ENCODE measurements around the gene ADGRG1.

ADGRG1 gene

DNA sequence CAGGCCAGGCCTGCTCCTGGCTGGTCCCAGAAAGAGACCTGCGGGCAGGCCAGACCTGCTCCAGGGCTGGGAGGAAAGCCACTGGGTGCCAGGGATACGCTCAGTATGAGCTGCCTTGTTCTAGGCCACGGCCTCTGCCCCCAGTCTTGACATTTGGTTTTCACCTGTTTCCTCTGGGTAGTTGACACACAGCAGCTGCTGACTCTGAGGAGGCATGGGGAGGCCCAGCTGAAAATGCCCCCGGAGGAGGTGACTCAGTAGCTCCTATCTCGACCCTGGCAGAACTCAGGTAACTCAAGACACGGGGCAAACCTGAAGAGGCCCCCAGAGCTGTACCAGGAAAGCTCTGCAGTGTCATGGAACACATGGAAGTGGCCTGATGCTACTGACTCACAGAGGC is 13.9 kb upstream of the ADGRG1 start (continued):
- TF ChIP-seq ZNF148 (tag by site-specific recombination; IDR thresholded peaks at IDR 0.05; ENCODE audit: borderline replicate concordance) (no peak), MZF1 (tag by site-specific recombination; IDR thresholded peaks at IDR 0.05; ENCODE audit: borderline replicate concordance) (no peak), ZFP41 (tag by site-specific recombination; IDR thresholded peaks at IDR 0.05; ENCODE audit: borderline replicate concordance) (no peak)

GRCh38 chr16:57614944-57615343 is 13.5 kb upstream of the ADGRG1 start:
- Histone ChIP-seq H3K4me3 (ENCODE audit: low read depth, low read length) (no peak overlapping the region), H3K9me3 (ENCODE audit: control insufficient read depth, insufficient read depth, low read depth, low read length) (no peaks in the 10 kb centered on the region), H3K36me3 (ENCODE audit: control insufficient read depth in 2 of 2, insufficient read depth in 1 of 2, low read length in 2 of 2) (no peaks in the 10 kb centered on the region), H3K4me1 (ENCODE audit: control insufficient read depth, insufficient read depth, low read length) (no peaks in the 10 kb centered on the region), H3K27ac (ENCODE audit: extremely low read depth, low read depth, low read length) (no peak overlapping the region)
- TF ChIP-seq ZNF596 (tag by site-specific recombination; IDR thresholded peaks at IDR 0.05) (no peak), KLF9 (tag by site-specific recombination; IDR thresholded peaks at IDR 0.05; ENCODE audit: low read depth) (no peak), TCF7L2 (IDR thresholded peaks at IDR 0.05; ENCODE audit: borderline replicate concordance, low read depth, low read length) (no peak), ZNF670 (tag by site-specific recombination; IDR thresholded peaks at IDR 0.05; ENCODE audit: low read depth) (no peak), SCRT2 (tag by site-specific recombination; IDR thresholded peaks at IDR 0.05) (no peak), ZNF48 (tag by site-specific recombination; IDR thresholded peaks at IDR 0.05) (no peak), ZNF416 (tag by site-specific recombination; IDR thresholded peaks at IDR 0.05) (no peak), ZNF843 (tag by site-specific recombination; IDR thresholded peaks at IDR 0.05) (no peak), KLF16 (tag by site-specific recombination; IDR thresholded peaks at IDR 0.05) (no peak), MYNN (tag by site-specific recombination; IDR thresholded peaks at IDR 0.05; ENCODE audit: borderline replicate concordance) (no peak), ZNF747 (tag by site-specific recombination; IDR thresholded peaks at IDR 0.05) (no peak), ZNF555 (tag by site-specific recombination; conservative IDR thresholded peaks at IDR 0.05) (no peak), ZNF785 (tag by site-specific recombination; IDR thresholded peaks at IDR 0.05) (no peak), WT1 (tag by site-specific recombination; IDR thresholded peaks at IDR 0.05) (no peak), ZNF302 (tag by site-specific recombination; IDR thresholded peaks at IDR 0.05; ENCODE audit: low read depth) (no peak), ZBTB17 (tag by site-specific recombination; IDR thresholded peaks at IDR 0.05) (no peak), FEZF1 (tag by site-specific recombination; IDR thresholded peaks at IDR 0.05) (no peak)
- TF ChIP-seq, protein P1, sequence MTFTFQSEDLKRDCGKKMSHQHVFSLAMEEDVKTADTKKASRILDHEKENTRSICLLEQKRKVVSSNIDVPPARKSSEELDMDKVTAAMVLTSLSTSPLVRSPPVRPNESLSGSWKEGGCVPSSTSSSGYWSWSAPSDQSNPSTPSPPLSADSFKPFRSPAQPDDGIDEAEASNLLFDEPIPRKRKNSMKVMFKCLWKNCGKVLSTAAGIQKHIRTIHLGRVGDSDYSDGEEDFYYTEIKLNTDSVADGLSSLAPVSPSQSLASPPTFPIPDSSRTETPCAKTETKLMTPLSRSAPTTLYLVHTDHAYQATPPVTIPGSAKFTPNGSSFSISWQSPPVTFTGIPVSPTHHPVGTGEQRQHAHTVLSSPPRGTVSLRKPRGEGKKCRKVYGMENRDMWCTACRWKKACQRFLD (tag by site-specific recombination; IDR thresholded peaks at IDR 0.05) = no peak
- TF ChIP-seq, protein P2, sequence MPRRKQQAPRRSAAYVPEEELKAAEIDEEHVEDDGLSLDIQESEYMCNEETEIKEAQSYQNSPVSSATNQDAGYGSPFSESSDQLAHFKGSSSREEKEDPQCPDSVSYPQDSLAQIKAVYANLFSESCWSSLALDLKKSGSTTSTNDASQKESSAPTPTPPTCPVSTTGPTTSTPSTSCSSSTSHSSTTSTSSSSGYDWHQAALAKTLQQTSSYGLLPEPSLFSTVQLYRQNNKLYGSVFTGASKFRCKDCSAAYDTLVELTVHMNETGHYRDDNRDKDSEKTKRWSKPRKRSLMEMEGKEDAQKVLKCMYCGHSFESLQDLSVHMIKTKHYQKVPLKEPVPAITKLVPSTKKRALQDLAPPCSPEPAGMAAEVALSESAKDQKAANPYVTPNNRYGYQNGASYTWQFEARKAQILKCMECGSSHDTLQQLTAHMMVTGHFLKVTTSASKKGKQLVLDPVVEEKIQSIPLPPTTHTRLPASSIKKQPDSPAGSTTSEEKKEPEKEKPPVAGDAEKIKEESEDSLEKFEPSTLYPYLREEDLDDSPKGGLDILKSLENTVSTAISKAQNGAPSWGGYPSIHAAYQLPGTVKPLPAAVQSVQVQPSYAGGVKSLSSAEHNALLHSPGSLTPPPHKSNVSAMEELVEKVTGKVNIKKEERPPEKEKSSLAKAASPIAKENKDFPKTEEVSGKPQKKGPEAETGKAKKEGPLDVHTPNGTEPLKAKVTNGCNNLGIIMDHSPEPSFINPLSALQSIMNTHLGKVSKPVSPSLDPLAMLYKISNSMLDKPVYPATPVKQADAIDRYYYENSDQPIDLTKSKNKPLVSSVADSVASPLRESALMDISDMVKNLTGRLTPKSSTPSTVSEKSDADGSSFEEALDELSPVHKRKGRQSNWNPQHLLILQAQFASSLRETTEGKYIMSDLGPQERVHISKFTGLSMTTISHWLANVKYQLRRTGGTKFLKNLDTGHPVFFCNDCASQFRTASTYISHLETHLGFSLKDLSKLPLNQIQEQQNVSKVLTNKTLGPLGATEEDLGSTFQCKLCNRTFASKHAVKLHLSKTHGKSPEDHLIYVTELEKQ (tag by site-specific recombination; IDR thresholded peaks at IDR 0.05; ENCODE audit: borderline replicate concordance) = no peak
- POLR2A ChIA-PET = no interaction called here
- CTCF ChIA-PET = no interaction called here
